ENCODE data around the gene DALRD3. TPM values are rescaled to one million over a fixed set of nuclear protein-coding genes. Genes with fewer than 3 reads are reported as not detected.

DALRD3 gene
- total and polyA plus RNA-seq, 2 experiments from 2014 or later, result 40.2 to 65.3 TPM

- in situ Hi-C loops (cut with MboI), result no loop called here
- Histone ChIP-seq H3F3A (ENCODE audit: insufficient read depth) (peaks cover 39% of the 10 kb centered on the region), H2AFZ (peak overlapping the region; percentile 79), H3K9me3 (ENCODE audit: low read depth) (no peaks in the 10 kb centered on the region), H3K9ac (peak overlapping the region; percentile 96), H3K4me2 (ENCODE audit: unreplicated experiment) (peak overlapping the region; percentile 87), H4K20me1 (ENCODE audit: insufficient read depth) (no peaks in the 10 kb centered on the region), H3K79me2 (ENCODE audit: insufficient read depth) (peaks cover 73% of the 10 kb centered on the region), H3K4me1 (ENCODE audit: insufficient read depth) (peaks cover 5% of the 10 kb centered on the region; the same call in 1 of the 2 replicates), H3K27me3 (replicated peaks; ENCODE audit: insufficient read depth) (no peaks in the 10 kb centered on the region), H3K27ac (peak overlapping the region; percentile 99), H3K9me2 (ENCODE audit: insufficient read depth) (no peaks in the 10 kb centered on the region), H3K36me3 (ENCODE audit: low read depth) (peaks cover 14% of the 10 kb centered on the region), H3K4me3 (peak overlapping the region; percentile 84)
- TF ChIP-seq EZH2 (IDR thresholded peaks at IDR 0.05; ENCODE audit: insufficient read depth, poor library complexity, severe bottlenecking) (no peak), EZH2phosphoT487 (IDR thresholded peaks at IDR 0.05; ENCODE audit: insufficient read depth, low read depth) (no peak)
- peak; percentile 100 for DNase-seq
- 1% methylated on average over 47 to 58 of the region's 60 CpGs for WGBS, 2 experiments (ENCODE audit: low coverage in 1 of 2, low lambda C conversion rate in 2 of 2, missing lambda C conversion rate in 2 of 2)
Measured at GRCh38 chr3:49021213-49021812, 2.9 kb upstream of the DALRD3 start.

GRCh38 chr3:49020330-49021212, 2.2 kb upstream of the DALRD3 start:
- Histone ChIP-seq H3K79me2 (ENCODE audit: insufficient read depth) (peaks cover 66% of the 10 kb centered on the region), H3K36me3 (ENCODE audit: low read depth) (peaks cover 15% of the 10 kb centered on the region), H3F3A (ENCODE audit: insufficient read depth) (peaks cover 40% of the 10 kb centered on the region), H3K27ac (peak overlapping the region; percentile 99), H3K9me3 (ENCODE audit: low read depth) (no peaks in the 10 kb centered on the region), H3K27me3 (replicated peaks; ENCODE audit: insufficient read depth) (no peaks in the 10 kb centered on the region), H3K4me3 (peak overlapping the region; percentile 84), H3K9me2 (ENCODE audit: insufficient read depth) (no peaks in the 10 kb centered on the region), H3K4me1 (ENCODE audit: insufficient read depth) (peaks cover 5% of the 10 kb centered on the region; the same call in 1 of the 2 replicates), H2AFZ (peak overlapping the region; percentile 28), H4K20me1 (ENCODE audit: insufficient read depth) (no peaks in the 10 kb centered on the region), H3K4me2 (ENCODE audit: unreplicated experiment) (peak overlapping the region; percentile 87), H3K9ac (peak overlapping the region; percentile 96)
- DNase-seq, result peak; percentile 67
- in situ Hi-C loops (cut with MboI), result no loop called here
- TF ChIP-seq EZH2 (IDR thresholded peaks at IDR 0.05; ENCODE audit: insufficient read depth, poor library complexity, severe bottlenecking), result no peak
- TF ChIP-seq EZH2phosphoT487 (IDR thresholded peaks at IDR 0.05; ENCODE audit: insufficient read depth, low read depth), result no peak
- WGBS, 2 experiments (ENCODE audit: low coverage in 1 of 2, low lambda C conversion rate in 2 of 2, missing lambda C conversion rate in 2 of 2), result 2 to 4% methylated on average over 30 to 41 of the region's 51 CpGs

- Histone ChIP-seq H2AFZ (peak overlapping the region; percentile 28; the same call in 1 of the 2 replicates), H3K27ac (peak overlapping the region; percentile 99), H3K79me2 (ENCODE audit: insufficient read depth) (peaks cover 59% of the 10 kb centered on the region), H3K9me3 (ENCODE audit: low read depth) (no peaks in the 10 kb centered on the region), H3K9ac (peak overlapping the region; percentile 96), H3K4me2 (ENCODE audit: unreplicated experiment) (peak overlapping the region; percentile 87), H3F3A (ENCODE audit: insufficient read depth) (peaks cover 40% of the 10 kb centered on the region), H3K27me3 (replicated peaks; ENCODE audit: insufficient read depth) (no peaks in the 10 kb centered on the region), H3K36me3 (ENCODE audit: low read depth) (peaks cover 18% of the 10 kb centered on the region), H4K20me1 (ENCODE audit: insufficient read depth) (no peaks in the 10 kb centered on the region), H3K4me1 (ENCODE audit: insufficient read depth) (peaks cover 5% of the 10 kb centered on the region; the same call in 1 of the 2 replicates), H3K9me2 (ENCODE audit: insufficient read depth) (no peaks in the 10 kb centered on the region), H3K4me3 (peak overlapping the region; percentile 84)
- in situ Hi-C loops (cut with MboI), result no loop called here
- TF ChIP-seq EZH2phosphoT487 (IDR thresholded peaks at IDR 0.05; ENCODE audit: insufficient read depth, low read depth), result no peak
- no peak for TF ChIP-seq EZH2 (IDR thresholded peaks at IDR 0.05; ENCODE audit: insufficient read depth, poor library complexity, severe bottlenecking)
- peak; percentile 64 for DNase-seq
- 52 to 62% methylated on average over 10 to 12 of the region's 12 CpGs for WGBS, 2 experiments (ENCODE audit: low coverage in 1 of 2, low lambda C conversion rate in 2 of 2, missing lambda C conversion rate in 2 of 2)
Measured at GRCh38 chr3:49019941-49020329, 1.6 kb upstream of the DALRD3 start.

- H3K9me3 ChIP-seq (ENCODE audit: low read depth), result no peaks in the 10 kb centered on the region
- no peak for TF ChIP-seq EZH2 (IDR thresholded peaks at IDR 0.05; ENCODE audit: insufficient read depth, poor library complexity, severe bottlenecking)
- in situ Hi-C loops (cut with MboI), result no loop called here
- peaks cover 27% of the 10 kb centered on the region for H3F3A ChIP-seq (ENCODE audit: insufficient read depth)
- peaks cover 11% of the 10 kb centered on the region; the same call in 1 of the 2 replicates for H3K36me3 ChIP-seq (ENCODE audit: low read depth)
- H2AFZ ChIP-seq, result peak overlapping the region; percentile 58
- no peaks in the 10 kb centered on the region for H3K27me3 ChIP-seq (replicated peaks; ENCODE audit: insufficient read depth)
- H4K20me1 ChIP-seq (ENCODE audit: insufficient read depth), result no peaks in the 10 kb centered on the region
- WGBS, 2 experiments (ENCODE audit: low coverage in 1 of 2, low lambda C conversion rate in 2 of 2, missing lambda C conversion rate in 2 of 2), result 4 to 5% methylated on average over 18 of the region's 18 CpGs
- H3K9me2 ChIP-seq (ENCODE audit: insufficient read depth), result no peaks in the 10 kb centered on the region
- peak overlapping the region; percentile 85 for H3K9ac ChIP-seq
- DNase-seq, result no peak
- H3K27ac ChIP-seq, result peak overlapping the region; percentile 78
- peaks cover 55% of the 10 kb centered on the region for H3K79me2 ChIP-seq (ENCODE audit: insufficient read depth)
- peak overlapping the region; percentile 75 for H3K4me3 ChIP-seq
- peaks cover 5% of the 10 kb centered on the region; the same call in 1 of the 2 replicates for H3K4me1 ChIP-seq (ENCODE audit: insufficient read depth)
- peak overlapping the region; percentile 78 for H3K4me2 ChIP-seq (ENCODE audit: unreplicated experiment)
Measured at GRCh38 chr3:49018707-49019006, 277 bp upstream of the DALRD3 start.

All from GM23248 (cell line).